ENCODE data around the gene BUD23. TPM values are rescaled to one million over a fixed set of nuclear protein-coding genes. Genes with fewer than 3 reads are reported as not detected.
A peak's percentile ranks its signal among the peaks of the same experiment; 100 is the strongest.

The BUD23 gene
- total RNA-seq, 1 experiment from 2014 or later: 168 TPM

GRCh38 chr7:73706126-73707044 is 23.0 kb downstream of the BUD23 start:
- H2AFZ ChIP-seq (ENCODE audit: low read depth, low read length, poor library complexity, severe bottlenecking): no peak overlapping the region
- H3K4me2 ChIP-seq (ENCODE audit: low read length): peak overlapping the region; percentile 79
- no peaks in the 10 kb centered on the region for H3K9me3 ChIP-seq (ENCODE audit: control insufficient read depth in 1 of 2, insufficient read depth in 1 of 2, low read depth in 1 of 2, low read length in 2 of 2)
- POLR2A ChIA-PET: interaction anchor here (1.0 to 2.1 kb wide), 9 partner anchors 9 to 128 kb away, joined by 3 to 17 read pairs (median 5); partner anchors contain the start of genes STX1A and TBL2
- peak overlapping the region; percentile 58 for H3K9ac ChIP-seq (ENCODE audit: low read length)
- H3K4me1 ChIP-seq (ENCODE audit: control insufficient read depth in 1 of 2, insufficient read depth in 2 of 2, low read length in 2 of 2): peaks cover 40 to 75% of the 10 kb centered on the region in 2 experiments
- peak overlapping the region; percentile 13 to 31; a peak in 3 of 4 replicates for H3K4me3 ChIP-seq (replicated peaks in 1 of 2; ENCODE audit: low read depth in 1 of 2, low read length in 2 of 2)
- no peaks in the 10 kb centered on the region for H3K9me2 ChIP-seq (ENCODE audit: insufficient read depth)
- ATAC-seq (peak; percentile 81), DNase-seq (ENCODE audit: low read depth, low spot score) (peak; percentile 68)
- H3K79me2 ChIP-seq (ENCODE audit: insufficient read depth, low read length): peaks cover 39% of the 10 kb centered on the region
- TF ChIP-seq FOSL1 (IDR thresholded peaks at IDR 0.05; ENCODE audit: low read depth) (no peak), POLR2AphosphoS5 (IDR thresholded peaks at IDR 0.05; ENCODE audit: low read depth, low read length) (peak; percentile 40; the same call in 1 of the 2 replicates), TCF7L2 (IDR thresholded peaks at IDR 0.05; ENCODE audit: borderline replicate concordance, extremely low read depth, insufficient read depth, insufficient read length) (peak; percentile 5)
- H3K27ac ChIP-seq (ENCODE audit: low read depth, low read length): peak overlapping the region; percentile 92
- peaks cover 16 to 29% of the 10 kb centered on the region in 2 experiments; a peak in 3 of 4 replicates for H3K36me3 ChIP-seq (ENCODE audit: control insufficient read depth in 1 of 2, insufficient read depth in 2 of 2, low read length in 2 of 2)
- H3K27me3 ChIP-seq (ENCODE audit: insufficient read depth, low read length): no peaks in the 10 kb centered on the region
- CTCF ChIA-PET: interaction anchor here (0.6 to 2.1 kb wide), 7 partner anchors 13 to 99 kb away, joined by 3 to 14 read pairs (median 3); partner anchors contain the start of genes ABHD11 and STX1A
- RAD21 ChIA-PET (ENCODE audit: low non-redundant PET in 1 of 2, low total read pairs in 2 of 2, uncharacterized antibody in 2 of 2, unreplicated experiment in 2 of 2): interaction anchor here (0.5 to 1.6 kb wide), 8 partner anchors 8 to 99 kb away, joined by 3 to 5 read pairs (median 4); partner anchors contain the start of genes MLXIPL (in 1 of the 2) and STX1A (in 1 of the 2)
- intact Hi-C loops (cut with micrococcal nuclease): loop anchor here (1.0 kb wide), 1 partner anchor 9 kb away; no protein-coding TSS in a partner anchor
- no peaks in the 10 kb centered on the region for H4K20me1 ChIP-seq (ENCODE audit: insufficient read depth)
- BruUV-seq (replicated peaks): no TSS peak

- H3K4me2 ChIP-seq (ENCODE audit: low read length): peak overlapping the region; percentile 79
- BruUV-seq (replicated peaks): no TSS peak
- ChIA-PET CTCF (interaction anchor here (0.6 to 1.9 kb wide), 6 partner anchors 13 to 100 kb away, joined by 3 to 14 read pairs (median 4); partner anchors contain the start of genes ABHD11 and STX1A), POLR2A (interaction anchor here (1.0 to 2.1 kb wide), 9 partner anchors 8 to 129 kb away, joined by 3 to 17 read pairs (median 5); partner anchors contain the start of genes STX1A and TBL2), RAD21 (ENCODE audit: low non-redundant PET in 1 of 2, low total read pairs in 2 of 2, uncharacterized antibody in 2 of 2, unreplicated experiment in 2 of 2) (interaction anchor here (0.6 to 1.6 kb wide), 7 partner anchors 9 to 100 kb away, joined by 3 to 5 read pairs (median 4); partner anchors contain the start of genes MLXIPL (in 1 of the 2) and STX1A (in 1 of the 2))
- no peak for TF ChIP-seq ATF3 (IDR thresholded peaks at IDR 0.05)
- peak; percentile 55 for TF ChIP-seq POLR2AphosphoS5 (IDR thresholded peaks at IDR 0.05; ENCODE audit: low read depth, low read length)
- TF ChIP-seq SIN3A (IDR thresholded peaks at IDR 0.05; ENCODE audit: low read depth): no peak
- TF ChIP-seq CBX3 (IDR thresholded peaks at IDR 0.05; ENCODE audit: low read depth): no peak
- TF ChIP-seq YY1 (IDR thresholded peaks at IDR 0.05; ENCODE audit: extremely low read depth, insufficient replicate concordance, low read depth, low read length): peak; percentile 24
- H3K27me3 ChIP-seq (ENCODE audit: insufficient read depth, low read length): no peaks in the 10 kb centered on the region
- H3K36me3 ChIP-seq (ENCODE audit: control insufficient read depth in 1 of 2, insufficient read depth in 2 of 2, low read length in 2 of 2): peaks cover 16 to 25% of the 10 kb centered on the region in 2 experiments; a peak in 3 of 4 replicates
- H3K4me3 ChIP-seq (replicated peaks in 1 of 2; ENCODE audit: low read depth in 1 of 2, low read length in 2 of 2): peak overlapping the region; percentile 13 to 31; a peak in 3 of 4 replicates
- H3K79me2 ChIP-seq (ENCODE audit: insufficient read depth, low read length): peaks cover 46% of the 10 kb centered on the region
- H3K9ac ChIP-seq (ENCODE audit: low read length): peak overlapping the region; percentile 58
- no peaks in the 10 kb centered on the region for H3K9me3 ChIP-seq (ENCODE audit: control insufficient read depth in 1 of 2, insufficient read depth in 1 of 2, low read depth in 1 of 2, low read length in 2 of 2)
- DNase-seq (ENCODE audit: low read depth, low spot score) (peak; percentile 69), ATAC-seq (peak; percentile 72)
- H4K20me1 ChIP-seq (ENCODE audit: insufficient read depth): no peaks in the 10 kb centered on the region
- intact Hi-C loops (cut with micrococcal nuclease): loop anchor here (1.0 kb wide), 1 partner anchor 8 kb away; no protein-coding TSS in a partner anchor
- peaks cover 40 to 71% of the 10 kb centered on the region in 2 experiments for H3K4me1 ChIP-seq (ENCODE audit: control insufficient read depth in 1 of 2, insufficient read depth in 2 of 2, low read length in 2 of 2)
- H3K9me2 ChIP-seq (ENCODE audit: insufficient read depth): no peaks in the 10 kb centered on the region
- no peak overlapping the region for H2AFZ ChIP-seq (ENCODE audit: low read depth, low read length, poor library complexity, severe bottlenecking)
- peak overlapping the region; percentile 92 for H3K27ac ChIP-seq (ENCODE audit: low read depth, low read length)
These were observed 23.7 kb downstream of the BUD23 start for GRCh38 chr7:73707045-73707631.
